Measurements from ENCODE around the gene CDO1.
"Not testable (repeated sequence)": the region's sequence is repeated elsewhere in the genome, so short reads cannot be mapped to it uniquely, and the experiment has no call there.

The CDO1 gene

DNA sequence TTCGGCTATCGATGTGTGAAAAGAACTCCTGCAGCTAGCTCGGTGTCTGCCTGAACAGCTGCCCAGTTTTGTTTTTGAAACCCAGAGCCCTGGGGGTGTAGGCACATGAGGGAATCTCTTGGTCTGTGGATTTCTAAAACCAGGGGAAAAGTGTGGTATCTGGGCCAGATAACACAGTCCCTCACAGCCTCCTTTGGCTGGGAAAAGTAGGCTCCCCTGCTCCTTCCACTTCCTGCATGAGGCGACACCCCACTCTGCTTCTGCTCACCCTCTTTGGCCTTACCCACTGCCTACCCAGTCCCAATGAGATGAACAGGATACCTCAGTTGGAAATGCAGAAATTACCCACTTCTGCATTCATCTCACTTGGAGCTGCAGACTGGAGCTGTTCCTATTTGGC is 9.5 kb upstream of the CDO1 start:
- no peak for DNase-seq

DNA sequence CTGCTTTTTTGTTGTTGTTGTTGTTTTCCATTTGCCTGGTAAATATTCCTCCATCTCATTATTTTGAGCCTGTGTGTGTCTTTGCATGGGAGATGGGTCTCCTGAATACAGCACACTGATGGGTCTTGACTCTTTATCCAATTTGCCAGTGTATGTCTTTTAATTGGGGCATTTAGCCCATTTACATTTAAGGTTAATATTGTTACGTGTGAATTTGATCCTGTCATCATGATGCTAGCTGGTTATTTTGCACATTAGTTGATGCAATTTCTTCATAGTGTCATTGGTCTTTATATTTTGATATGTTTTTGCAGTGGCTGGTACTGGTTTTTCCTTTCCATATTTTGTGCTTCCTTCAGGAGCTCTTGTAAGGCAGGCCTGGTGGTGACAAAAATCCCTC is 8.5 kb upstream of the CDO1 start:
- DNase-seq, result not testable (repeated sequence)

DNA sequence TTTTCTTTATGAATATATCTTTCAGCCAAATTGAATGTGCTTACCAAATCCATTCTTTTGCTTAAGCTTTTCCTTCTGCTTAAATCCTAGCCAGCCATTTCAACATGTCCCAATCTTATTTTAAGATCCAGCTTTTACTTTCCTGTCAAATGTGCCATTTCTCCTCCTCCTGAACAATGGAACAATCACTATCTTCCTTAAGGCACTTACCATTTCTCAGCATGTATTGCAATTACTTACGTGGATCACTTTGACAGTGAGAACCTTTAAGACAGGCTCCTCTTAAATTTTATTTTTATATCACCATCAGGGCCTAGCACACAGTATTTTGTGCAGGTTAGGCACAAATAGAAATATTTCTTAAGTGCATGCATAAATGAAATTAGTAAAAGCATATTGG is 4.4 kb upstream of the CDO1 start:
- DNase-seq, result no peak

DNA sequence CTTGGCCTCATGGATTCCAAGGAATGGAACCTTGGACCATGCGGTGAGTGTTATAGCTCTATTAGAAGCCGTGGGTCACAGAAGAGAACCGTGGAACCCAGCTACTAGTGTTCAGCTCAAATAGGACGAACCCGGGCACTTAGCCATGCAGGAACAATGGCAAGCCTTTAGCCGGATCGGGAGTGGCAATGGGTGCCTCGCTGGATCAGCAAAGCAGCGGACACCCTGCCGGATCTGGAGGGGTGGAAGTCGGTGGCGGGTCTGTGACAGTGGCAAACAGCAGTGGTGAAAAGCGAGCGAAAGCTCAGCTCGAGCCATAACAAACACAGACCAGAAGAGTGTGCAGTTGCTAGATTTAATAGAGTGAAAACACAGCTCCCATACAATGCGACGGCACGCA is 2.4 kb upstream of the CDO1 start:
- DNase-seq, result no peak

DNA sequence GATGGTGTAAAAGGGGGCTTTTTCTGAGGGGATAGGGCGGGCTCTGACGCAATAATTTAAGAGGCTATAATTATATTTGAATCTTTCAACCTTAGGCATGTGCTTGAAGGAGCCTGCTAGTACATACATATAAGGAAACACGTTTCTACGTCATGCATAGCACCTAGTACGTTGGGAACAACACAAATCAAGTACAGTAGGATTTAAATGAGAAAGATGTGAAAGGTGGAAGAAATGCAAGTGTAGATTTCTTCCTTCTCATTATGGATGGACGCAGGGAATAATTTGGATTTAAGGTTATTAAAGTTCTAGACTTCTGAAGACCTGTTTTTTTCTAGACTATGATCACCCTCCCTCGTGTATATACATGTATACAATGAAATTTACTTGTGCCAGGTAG is 927 bp upstream of the CDO1 start:
- DNase-seq, result no peak

DNA sequence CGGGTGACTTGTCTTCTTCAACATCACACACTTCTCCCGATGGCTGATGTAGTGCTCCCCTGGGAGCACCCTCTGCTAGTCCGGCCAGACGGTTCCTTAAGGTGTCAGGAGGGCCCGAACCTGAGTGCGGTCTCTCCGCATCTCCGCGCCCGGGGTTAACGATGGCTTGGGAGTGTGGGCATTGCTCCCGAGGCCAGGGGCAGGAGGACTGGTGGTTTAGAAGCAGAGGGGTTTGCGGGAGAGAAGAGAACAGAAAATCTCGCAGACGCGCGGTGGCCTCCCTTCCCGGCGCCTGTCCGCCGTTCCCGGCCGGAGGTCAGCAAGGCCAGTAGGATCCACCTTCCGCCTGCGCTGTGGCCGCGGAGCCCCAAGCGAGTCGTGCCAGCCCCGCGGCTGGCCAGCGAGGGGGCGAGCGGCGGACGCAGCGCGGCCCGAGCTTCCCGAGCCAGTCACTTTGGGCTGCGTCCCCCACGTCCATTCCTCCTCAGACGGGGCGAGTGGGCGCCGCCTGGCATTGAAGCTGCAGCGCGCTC is 700 bp downstream of the CDO1 start:
- DNase-seq, result no peak

DNA sequence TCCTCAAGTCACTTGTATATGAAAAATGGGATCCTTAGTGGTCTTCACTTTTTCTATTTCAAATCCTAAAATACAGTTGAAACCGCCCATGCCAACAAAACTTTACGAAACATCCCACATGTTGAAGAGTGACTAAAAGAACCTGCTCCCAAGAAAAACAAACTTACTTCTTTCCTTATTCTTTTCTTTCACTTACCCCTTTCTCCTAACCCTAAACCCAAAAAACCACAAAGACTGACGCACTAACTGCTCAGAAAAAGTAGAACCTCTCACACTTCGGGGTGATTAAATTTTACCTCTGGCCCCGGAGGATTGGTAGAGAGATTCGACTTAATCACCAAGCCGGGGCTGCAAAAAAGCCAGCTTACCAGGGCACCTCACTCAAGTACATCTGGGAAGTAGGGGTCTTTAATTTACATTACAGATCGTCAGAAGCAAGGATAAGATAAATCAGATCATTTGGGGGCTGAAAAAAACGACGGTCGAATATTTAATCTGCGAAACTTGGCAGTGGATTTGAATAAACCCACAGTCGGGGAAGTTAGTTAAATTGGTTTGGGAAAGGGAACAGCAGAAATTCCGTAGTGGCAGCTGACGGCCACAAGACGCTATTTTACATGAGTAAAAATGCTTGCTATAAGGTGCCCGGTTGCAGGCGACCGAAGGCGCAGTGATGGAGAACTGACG is 1.3 kb downstream of the CDO1 start:
- no peak for DNase-seq

DNA sequence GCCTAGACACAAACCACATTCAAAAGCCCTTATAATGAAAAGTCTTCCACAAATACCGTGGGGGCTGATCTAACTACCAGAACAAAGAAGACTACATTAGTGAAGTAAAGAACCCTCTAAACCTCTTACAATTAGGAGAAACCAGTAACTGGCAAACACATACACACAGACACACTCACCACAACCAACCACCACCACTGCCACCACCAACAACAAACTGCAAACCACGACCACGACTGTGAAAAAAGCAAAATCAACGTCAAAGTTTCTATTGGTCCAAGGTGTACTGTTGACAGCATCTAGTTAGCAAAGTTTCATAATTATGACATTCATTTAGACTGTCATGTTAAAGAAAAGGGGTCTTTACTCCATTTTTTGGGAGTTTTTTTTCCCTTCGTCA is 2.7 kb downstream of the CDO1 start:
- no peak for DNase-seq

DNA sequence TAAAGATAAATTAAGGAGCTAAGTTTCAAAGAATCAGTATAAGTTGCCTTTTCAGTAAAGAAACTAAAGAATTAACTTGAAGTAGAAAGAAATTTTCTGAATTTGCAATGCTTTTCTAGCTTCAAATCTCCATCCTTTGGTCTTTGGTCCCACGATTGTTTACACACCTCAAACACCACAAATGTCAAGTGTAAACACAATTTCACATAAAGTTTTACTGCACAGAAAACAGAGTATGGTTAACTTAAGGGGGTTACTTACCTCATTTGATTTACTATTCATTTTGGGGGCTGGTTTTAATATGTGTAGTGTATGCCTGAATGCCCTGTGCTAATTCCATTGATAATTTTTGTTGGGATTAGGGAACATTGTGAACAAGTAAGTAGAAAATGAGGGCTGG is 4.1 kb downstream of the CDO1 start:
- DNase-seq, result no peak

DNA sequence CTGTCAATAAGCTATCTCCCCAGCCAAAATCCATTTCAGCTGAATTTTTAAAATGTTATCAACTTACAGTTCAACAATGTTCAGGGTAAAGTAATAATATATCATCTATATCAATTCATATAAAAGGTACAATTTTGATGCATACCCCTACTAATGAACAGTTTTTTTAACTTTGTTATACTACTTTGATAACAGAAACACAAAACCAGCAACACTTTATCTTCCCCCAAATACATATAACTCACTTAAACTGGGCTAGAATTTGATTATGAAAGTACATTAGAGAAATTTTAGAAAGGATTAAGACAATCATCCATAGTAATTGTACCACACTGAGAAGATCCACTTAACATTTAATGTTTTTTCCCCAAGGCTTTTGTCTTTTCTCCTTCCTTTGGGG is 5.1 kb downstream of the CDO1 start:
- no peak for DNase-seq

DNA sequence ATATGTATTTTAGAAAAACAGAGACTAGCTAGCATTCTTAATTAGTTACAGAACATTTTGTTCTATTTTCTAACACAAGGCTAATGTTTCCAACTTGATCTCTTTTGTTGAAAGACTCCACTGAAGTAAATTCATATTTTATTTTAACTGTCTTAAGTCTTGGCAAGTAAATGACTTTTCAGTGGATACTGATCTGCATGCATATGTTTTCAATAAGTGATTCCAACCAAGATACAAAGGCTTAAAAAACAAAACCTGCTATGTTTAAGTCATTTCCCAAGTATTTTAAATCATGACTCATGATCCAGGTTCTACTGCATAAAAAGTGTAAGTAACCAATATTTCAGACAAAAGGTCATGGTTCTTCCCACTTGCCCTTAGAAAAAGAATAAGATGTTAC is 5.7 kb downstream of the CDO1 start:
- DNase-seq, result no peak

DNA sequence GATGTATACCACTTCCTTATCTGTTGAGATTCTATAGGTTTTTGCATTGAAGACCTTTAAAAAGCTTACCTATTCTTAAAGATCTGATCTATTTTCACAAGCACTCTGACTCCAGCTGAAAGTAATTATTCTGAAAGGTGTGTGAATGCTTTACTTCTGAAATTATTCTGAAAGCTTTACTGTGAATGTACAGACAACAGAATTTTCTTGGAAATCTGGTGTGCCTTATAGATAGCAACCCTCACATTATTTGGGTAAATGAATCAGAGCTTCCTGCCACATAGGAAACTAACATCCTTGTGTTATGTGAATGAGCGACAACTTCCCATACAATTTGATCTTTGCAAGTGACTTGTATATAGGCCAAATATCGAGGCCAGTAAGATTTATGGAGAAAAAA is 6.5 kb downstream of the CDO1 start:
- DNase-seq, result no peak

DNA sequence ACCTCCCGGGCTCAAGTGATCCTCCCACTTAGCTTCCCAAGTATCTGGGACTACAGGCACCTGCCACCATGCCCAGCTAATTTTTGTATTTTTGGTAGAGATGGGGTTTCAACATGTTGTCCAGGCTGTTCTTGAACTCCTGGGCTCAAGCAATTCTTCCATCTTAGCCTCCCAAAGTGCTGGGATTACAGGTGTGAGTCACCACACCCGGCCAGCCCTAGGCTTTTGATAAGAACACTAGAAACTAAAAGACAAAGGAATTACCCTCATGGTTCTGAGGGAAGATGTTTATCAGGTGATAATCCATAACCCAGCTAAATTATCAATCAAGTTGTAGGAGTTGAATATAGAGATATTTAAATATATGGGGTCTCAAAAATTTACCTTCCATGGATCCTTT is 8.4 kb downstream of the CDO1 start:
- not testable (repeated sequence) for DNase-seq

DNA sequence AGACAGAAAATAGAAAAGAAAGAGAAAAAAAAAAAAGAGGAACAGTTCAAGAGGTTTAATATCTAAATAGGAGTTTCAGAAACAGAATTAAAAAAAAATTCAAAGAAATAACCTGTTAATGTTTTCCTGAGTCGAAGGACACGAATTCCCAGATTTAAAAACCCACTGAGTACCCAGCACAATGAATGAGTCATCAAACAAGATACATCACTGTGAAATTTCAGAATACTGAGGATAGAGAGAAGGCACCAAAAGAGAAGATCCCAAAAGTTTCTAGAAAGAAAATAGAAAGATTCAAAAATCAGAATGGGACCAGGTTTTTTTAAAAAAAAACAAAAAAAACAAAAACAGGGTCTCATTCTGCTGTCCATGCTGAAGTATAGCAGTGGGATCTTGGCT is 8.8 kb downstream of the CDO1 start:
- no peak for DNase-seq

DNA sequence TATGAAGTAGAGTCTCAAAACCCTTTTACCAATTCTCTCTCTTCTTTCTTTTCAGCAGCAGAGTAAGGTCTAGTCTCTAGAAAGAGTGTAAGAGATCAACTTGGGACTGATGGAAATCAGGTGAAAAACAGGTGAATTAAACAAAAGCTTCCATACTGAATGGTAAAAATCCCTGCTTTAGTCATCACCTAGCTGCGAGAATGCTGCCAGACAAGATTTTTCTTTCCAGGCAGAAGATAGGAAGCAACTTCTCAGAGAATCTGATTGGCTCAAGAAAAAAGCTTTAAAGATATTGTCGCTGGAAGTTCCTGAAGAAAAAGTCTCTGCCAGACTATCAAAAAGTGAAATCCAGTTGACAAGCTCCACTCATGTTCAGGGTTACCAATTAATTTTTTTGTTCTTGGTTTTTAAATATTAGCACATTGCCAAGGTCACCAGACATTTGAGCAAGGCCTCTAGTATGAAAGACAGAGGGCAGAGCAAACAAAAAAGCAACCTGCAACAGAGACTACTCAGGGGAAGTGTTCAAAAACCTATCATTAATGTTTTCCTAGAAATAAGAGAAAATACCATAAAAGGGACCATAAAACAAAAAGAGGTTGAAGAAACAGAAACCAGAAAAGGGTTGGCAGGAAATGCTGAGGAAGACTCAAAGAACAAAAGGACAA is 9.3 kb downstream of the CDO1 start:
- DNase-seq, result no peak

DNA sequence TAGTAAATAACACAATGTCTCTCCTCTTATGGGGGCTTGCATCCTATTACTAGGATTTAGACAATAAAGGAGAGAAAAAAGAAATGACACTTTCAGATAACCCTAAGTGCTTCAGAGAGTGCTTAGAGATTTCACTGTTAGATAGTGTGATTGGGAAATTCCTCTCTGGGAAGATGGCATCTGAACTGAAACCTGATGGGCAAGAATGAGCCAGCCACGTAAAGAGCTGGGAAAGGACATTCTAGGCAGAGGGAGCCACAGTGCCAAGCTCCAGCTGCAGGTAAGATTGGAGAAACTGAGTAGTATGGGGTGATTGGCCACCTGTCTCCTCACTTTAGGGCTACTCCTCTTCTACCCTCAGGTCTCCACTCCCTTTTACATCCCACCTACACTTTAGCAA is 14.5 kb downstream of the CDO1 start:
- DNase-seq, result no peak

DNA sequence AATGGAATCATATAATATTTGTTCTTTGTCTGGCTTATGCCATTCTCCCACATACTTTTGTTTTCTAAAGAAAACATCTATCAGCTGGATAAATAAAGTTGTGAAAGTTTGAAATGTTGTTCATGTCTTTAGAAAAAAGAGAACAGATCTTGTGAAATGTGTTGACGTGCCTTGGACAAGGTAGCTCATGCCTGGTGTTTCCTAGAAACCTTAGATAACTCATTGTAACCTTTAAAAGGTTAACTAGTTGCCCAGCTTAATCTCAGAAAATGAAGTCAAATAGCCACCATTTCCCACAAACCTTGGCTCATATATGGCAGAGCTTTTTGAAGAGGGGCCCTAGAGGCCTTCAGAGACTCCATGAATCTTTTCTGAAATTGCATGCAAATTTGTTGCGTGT is 15.3 kb downstream of the CDO1 start:
- DNase-seq, result no peak

DNA sequence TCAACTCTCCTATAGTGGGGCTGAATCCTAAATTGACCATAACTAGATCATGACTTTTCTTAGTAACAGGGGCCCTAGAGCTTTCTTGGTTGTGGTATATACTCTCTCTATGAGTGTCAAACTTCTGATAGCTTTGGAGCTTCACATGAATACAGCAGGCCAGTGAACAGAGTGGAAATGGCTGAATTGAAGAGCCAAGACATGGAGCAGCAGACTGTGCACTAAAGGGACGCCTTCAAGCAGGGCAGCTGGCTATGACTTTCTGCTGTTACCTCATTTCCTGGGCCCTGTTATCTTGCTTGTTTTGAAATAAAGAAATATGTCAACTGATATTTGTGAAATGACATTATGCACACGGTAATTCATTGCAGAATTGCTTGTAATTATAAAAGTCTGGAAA is 16.4 kb downstream of the CDO1 start:
- DNase-seq, result no peak

DNA sequence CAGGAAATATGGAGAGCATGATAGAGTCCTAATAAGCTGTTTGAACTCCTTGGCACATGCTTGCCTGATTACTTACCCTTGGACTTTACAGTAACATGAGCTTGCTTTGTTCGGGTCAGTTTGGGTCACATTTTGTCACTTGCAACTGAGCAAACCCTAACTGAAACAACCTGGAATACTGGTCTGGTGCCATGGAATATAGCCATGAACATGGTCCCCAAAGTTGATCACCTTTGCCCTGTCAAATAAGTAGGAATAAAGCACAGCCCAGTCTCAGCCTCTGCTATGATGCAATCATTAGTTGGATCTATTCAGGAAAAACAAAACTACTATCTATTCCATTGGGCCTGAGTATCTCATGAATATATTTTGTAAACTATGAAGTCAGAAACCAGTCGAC is 18.2 kb downstream of the CDO1 start:
- no peak for DNase-seq

DNA sequence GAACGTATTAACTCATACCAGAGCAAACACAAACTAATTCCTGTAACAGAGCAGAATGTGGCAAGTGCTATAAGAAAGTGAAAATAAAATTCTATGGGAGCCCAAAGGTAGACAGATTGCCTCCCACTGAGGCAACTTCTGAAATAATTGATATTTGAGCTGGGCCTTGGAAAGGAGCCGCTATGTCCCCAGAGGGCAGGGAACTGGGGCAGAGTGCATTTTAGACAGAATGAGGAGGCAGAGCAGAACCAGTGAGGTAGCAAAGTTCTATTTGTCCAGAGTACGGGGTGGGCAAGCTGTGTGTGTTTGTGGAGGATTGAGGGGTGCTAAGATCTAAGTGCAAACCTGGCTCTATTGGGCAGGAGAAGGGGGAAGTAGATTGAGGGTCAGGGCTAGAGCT is 19.8 kb downstream of the CDO1 start:
- DNase-seq, result no peak

DNA sequence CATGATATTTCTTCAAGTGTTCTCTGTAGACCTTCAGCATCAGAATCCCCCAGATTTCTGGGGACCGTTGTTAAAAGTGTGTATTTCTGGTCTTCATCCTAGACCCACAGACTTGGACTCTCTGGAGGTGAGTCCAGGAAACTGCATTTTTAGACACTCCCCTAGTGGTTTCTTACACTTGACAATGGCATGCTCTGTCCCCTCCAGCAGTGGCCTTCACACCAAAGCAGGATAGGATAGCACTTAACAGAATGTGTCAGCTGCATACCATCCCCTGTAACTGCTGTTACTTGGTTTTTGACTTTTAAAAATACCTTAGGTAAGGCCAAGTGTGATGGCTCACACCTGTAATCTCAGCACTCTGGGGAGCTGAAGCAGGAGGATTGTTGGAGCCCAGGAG is 20.8 kb downstream of the CDO1 start:
- no peak for DNase-seq

DNA sequence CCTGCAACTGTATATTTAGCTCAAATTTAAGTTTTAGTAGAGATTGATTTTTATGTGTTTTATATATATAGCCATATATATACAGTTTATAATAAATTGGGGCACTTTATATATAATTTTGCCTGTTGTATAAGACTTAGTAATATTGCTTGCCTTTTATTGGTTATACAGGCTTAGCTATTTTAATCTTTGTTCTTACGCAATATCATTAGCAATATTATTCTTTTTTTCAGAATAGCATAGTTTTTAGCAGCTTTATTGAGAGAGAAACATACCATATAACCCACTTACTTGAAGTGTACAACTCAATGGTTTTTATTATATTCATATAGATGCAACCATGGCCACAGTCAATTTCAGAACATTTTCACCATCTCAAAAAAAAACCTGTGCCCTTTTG is 28.0 kb downstream of the CDO1 start:
- DNase-seq, result no peak

DNA sequence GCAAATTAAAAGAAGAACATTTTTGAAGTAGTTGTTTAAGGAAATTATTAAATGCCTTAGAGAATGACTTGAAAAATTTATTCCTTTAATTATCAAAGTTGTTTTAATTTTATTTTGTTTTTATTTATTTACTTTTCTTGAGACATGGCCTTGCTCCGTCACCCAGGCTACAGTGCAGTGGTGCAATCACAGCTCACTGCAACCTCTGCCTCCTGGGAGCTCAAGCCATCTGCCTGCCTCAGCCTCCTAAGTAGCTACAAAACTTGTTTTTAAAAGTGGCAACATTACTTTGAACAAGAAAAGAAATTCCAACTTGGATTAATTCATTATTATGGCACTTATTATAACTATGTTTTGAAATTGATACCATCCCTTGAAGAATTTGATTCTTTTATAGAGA is 29.0 kb downstream of the CDO1 start:
- DNase-seq, result no peak

DNA sequence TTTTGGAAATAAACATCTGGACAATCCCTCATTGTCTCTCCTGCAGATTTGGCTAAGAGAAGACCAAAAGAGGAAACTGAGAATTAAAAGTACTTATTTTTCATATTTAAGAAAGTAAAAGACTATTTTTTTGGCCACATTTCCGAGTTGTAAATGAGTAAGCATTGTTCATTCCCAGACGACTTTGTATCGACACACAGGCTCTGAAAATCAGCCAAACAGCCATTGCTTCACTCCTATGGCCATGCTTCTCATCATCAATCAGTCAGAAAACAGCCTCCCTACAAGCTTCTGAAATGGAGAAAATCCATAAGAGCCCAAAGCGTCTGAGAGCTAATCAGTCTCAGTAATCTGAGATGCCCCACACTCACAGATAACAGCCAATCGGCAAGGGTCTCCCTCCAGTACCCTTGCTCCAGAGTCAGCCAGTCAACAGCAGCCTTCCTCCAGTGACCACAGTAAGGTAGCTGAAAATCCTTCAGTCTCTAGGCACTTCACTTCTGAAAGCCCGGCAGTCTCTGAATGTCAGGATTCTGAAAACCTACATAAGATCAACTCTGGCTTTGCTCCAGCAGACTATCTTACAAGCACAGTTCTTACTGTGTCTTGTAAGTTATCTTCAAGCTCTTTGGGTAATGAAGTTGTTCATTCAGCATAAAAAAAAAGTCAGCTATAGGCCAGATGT is 30.9 kb downstream of the CDO1 start:
- no peak for DNase-seq

All from NCI-H748 treated with DMSO at 0.1 percent for 48 hours (cell line).